ENCODE measurements around the gene HOXC4. TPM values are rescaled to one million over a fixed set of nuclear protein-coding genes. Genes with fewer than 3 reads are reported as not detected.
"Not testable (repeated sequence)": the region's sequence is repeated elsewhere in the genome, so short reads cannot be mapped to it uniquely, and the experiment has no call there.

HOXC4 gene
- total and polyA plus RNA-seq, 2 of the 4 experiments (the other 2 are of a cell fraction): under 0.01 to 0.26 TPM

- not testable (repeated sequence) for H3K4me3 ChIP-seq (ENCODE audit: insufficient read depth, low read depth, low read length)
- WGBS, 2 experiments (ENCODE audit: extremely low coverage in 2 of 2, insufficient read length in 1 of 2): no CpG with 5 or more reads among the region's 9 CpGs
These were observed 25.5 kb downstream of the HOXC4 start for GRCh38 chr12:54079115-54079514.

GRCh38 chr12:54080008-54080924, 26.6 kb downstream of the HOXC4 start:
- H3K27ac ChIP-seq (ENCODE audit: insufficient read depth, low read length); CTCF ChIA-PET; dilution Hi-C loops (cut with HindIII; ENCODE audit: low sequenced_read_pairs, unreplicated experiment); H3K9me3 ChIP-seq (ENCODE audit: control insufficient read depth, insufficient read depth, low read length); H3K9me1 ChIP-seq (ENCODE audit: insufficient read depth, low read length); H4K91ac ChIP-seq (ENCODE audit: insufficient read depth, low read depth, low read length); H2AK9ac ChIP-seq (replicated peaks; ENCODE audit: low read depth, low read length, poor library complexity); H3K79me1 ChIP-seq (ENCODE audit: low read depth in 1 of 2, low read length in 2 of 2); H3K9ac ChIP-seq (ENCODE audit: low read depth, low read length); H2BK15ac ChIP-seq (ENCODE audit: low read depth, low read length); H2BK120ac ChIP-seq (ENCODE audit: low read depth, low read length); BruUV-seq (replicated peaks); H3K4me2 ChIP-seq (ENCODE audit: low read depth, low read length); H3K4me3 ChIP-seq (ENCODE audit: insufficient read depth, low read depth, low read length); H2BK5ac ChIP-seq (ENCODE audit: low read depth, low read length, poor library complexity, severe bottlenecking); H2AFZ ChIP-seq (replicated peaks; ENCODE audit: low read length, poor library complexity); H2AK5ac ChIP-seq (ENCODE audit: low read depth, low read length); intact Hi-C loops (cut with micrococcal nuclease); H2BK20ac ChIP-seq (ENCODE audit: low read depth, low read length); H3K4me1 ChIP-seq (ENCODE audit: control insufficient read depth, insufficient read depth, low read length); in situ Hi-C loops (cut with MboI; ENCODE audit: low sequenced_read_pairs); DNase-seq; ATAC-seq (ENCODE audit: low read depth); POLR2A ChIA-PET (ENCODE audit: unreplicated experiment); H4K8ac ChIP-seq (ENCODE audit: low read depth in 2 of 2, low read length in 2 of 2); H3K14ac ChIP-seq (replicated peaks; ENCODE audit: low read depth, low read length); H3K23ac ChIP-seq (ENCODE audit: low read depth, low read length); H3K18ac ChIP-seq (ENCODE audit: low read depth, low read length); H4K20me1 ChIP-seq (ENCODE audit: insufficient read depth, low read length); H4K5ac ChIP-seq (ENCODE audit: low read depth, low read length); H3K36me3 ChIP-seq (ENCODE audit: control insufficient read depth, insufficient read depth, low read length); H3K4ac ChIP-seq (ENCODE audit: low read depth, low read length); H3K56ac ChIP-seq (ENCODE audit: extremely low read depth, insufficient read depth, low read length): not testable (repeated sequence)
- WGBS, 2 experiments (ENCODE audit: extremely low coverage in 2 of 2, insufficient read length in 1 of 2): 80% methylated on average over 1 of the region's 19 CpGs; no CpG with 5 or more reads in 1 of the 2 experiments
- H3K27me3 ChIP-seq (ENCODE audit: control insufficient read depth, insufficient read depth, low read length): peaks cover 19% of the 10 kb centered on the region

More at GRCh38 chr12:54079115-54079514, 25.5 kb downstream of the HOXC4 start:
- dilution Hi-C loops (cut with HindIII; ENCODE audit: low sequenced_read_pairs, unreplicated experiment); H3K36me3 ChIP-seq (ENCODE audit: control insufficient read depth, insufficient read depth, low read length); H3K4me1 ChIP-seq (ENCODE audit: control insufficient read depth, insufficient read depth, low read length); H4K20me1 ChIP-seq (ENCODE audit: insufficient read depth, low read length); intact Hi-C loops (cut with micrococcal nuclease); H3K4me2 ChIP-seq (ENCODE audit: low read depth, low read length); H2AK9ac ChIP-seq (replicated peaks; ENCODE audit: low read depth, low read length, poor library complexity); H4K5ac ChIP-seq (ENCODE audit: low read depth, low read length); H2BK20ac ChIP-seq (ENCODE audit: low read depth, low read length); H2BK15ac ChIP-seq (ENCODE audit: low read depth, low read length); H2BK5ac ChIP-seq (ENCODE audit: low read depth, low read length, poor library complexity, severe bottlenecking); H3K14ac ChIP-seq (replicated peaks; ENCODE audit: low read depth, low read length); H2AK5ac ChIP-seq (ENCODE audit: low read depth, low read length); BruUV-seq (replicated peaks); H3K9ac ChIP-seq (ENCODE audit: low read depth, low read length); H3K9me3 ChIP-seq (ENCODE audit: control insufficient read depth, insufficient read depth, low read length); H3K4ac ChIP-seq (ENCODE audit: low read depth, low read length); in situ Hi-C loops (cut with MboI; ENCODE audit: low sequenced_read_pairs); H3K56ac ChIP-seq (ENCODE audit: extremely low read depth, insufficient read depth, low read length); POLR2A ChIA-PET (ENCODE audit: unreplicated experiment); H4K91ac ChIP-seq (ENCODE audit: insufficient read depth, low read depth, low read length); DNase-seq; H3K27ac ChIP-seq (ENCODE audit: insufficient read depth, low read length); H3K18ac ChIP-seq (ENCODE audit: low read depth, low read length); H2BK120ac ChIP-seq (ENCODE audit: low read depth, low read length); H2AFZ ChIP-seq (replicated peaks; ENCODE audit: low read length, poor library complexity); H3K79me1 ChIP-seq (ENCODE audit: low read depth in 1 of 2, low read length in 2 of 2); H3K9me1 ChIP-seq (ENCODE audit: insufficient read depth, low read length); H3K23ac ChIP-seq (ENCODE audit: low read depth, low read length); ATAC-seq (ENCODE audit: low read depth); H4K8ac ChIP-seq (ENCODE audit: low read depth in 2 of 2, low read length in 2 of 2): not testable (repeated sequence)
- peaks cover 24% of the 10 kb centered on the region for H3K27me3 ChIP-seq (ENCODE audit: control insufficient read depth, insufficient read depth, low read length)
- CTCF ChIA-PET: interaction anchor here (0.6 kb wide), 1 partner anchor 98 kb away, joined by 5 read pairs; no protein-coding TSS in a partner anchor
